ENCODE data around the gene IRF2BP1. TPM values are rescaled to one million over a fixed set of nuclear protein-coding genes. Genes with fewer than 3 reads are reported as not detected.
A peak's percentile ranks its signal among the peaks of the same experiment; 100 is the strongest.

The IRF2BP1 gene
- total RNA-seq, 1 donor from 2014 or later, result 9.8 TPM

DNA sequence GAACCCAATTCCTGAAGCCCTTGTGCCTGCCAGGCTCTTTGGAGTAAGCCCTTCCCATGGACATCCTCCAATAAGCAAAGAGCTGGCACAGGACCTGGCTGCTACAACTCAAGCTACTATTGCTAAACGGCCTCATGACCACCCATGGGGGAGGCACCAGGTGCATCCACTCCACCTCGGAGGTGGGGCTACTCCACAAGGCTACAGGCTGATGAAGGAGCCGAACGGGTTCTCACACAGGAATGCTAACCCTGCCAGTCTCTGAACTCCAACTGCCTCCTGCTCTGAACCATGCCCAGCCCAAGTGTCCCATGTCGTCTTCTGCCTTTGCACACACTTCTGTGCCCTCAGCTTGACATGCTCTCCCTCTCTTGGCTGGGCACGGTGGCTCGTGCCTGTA, 33.0 kb downstream of the IRF2BP1 start:
- no peak overlapping the region for H3K9ac ChIP-seq
- H3K27ac ChIP-seq, result no peak overlapping the region
- peaks cover 26% of the 10 kb centered on the region for H4K20me1 ChIP-seq (ENCODE audit: low read depth)
- Mint-ChIP-seq H3K27me3 (ENCODE audit: insufficient read depth, low read depth) (no peaks in the 10 kb centered on the region), H3K9me3 (no peaks in the 10 kb centered on the region), H3K4me3 (no peak overlapping the region), H3K36me3 (peaks cover 21% of the 10 kb centered on the region), H3K4me1 (no peaks in the 10 kb centered on the region), H3K27ac (no peak overlapping the region)
- TF ChIP-seq EZH2phosphoT487 (IDR thresholded peaks at IDR 0.05), result no peak
- TF ChIP-seq EZH2 (IDR thresholded peaks at IDR 0.05), result no peak
- TF ChIP-seq CTCF (IDR thresholded peaks at IDR 0.05), result no peak
- no peak overlapping the region for H3K4me3 ChIP-seq
- no peak overlapping the region for H2AFZ ChIP-seq (replicated peaks)
- no peaks in the 10 kb centered on the region for H3K4me1 ChIP-seq
- DNase-seq (ENCODE audit: low spot score), result no peak
- no peaks in the 10 kb centered on the region for H3K9me3 ChIP-seq (ENCODE audit: low read depth)
- H3K4me2 ChIP-seq, result no peak overlapping the region
- H3K36me3 ChIP-seq, result no peaks in the 10 kb centered on the region
- peaks cover 5% of the 10 kb centered on the region for H3F3A ChIP-seq (ENCODE audit: low read depth)
- H3K27me3 ChIP-seq, result no peaks in the 10 kb centered on the region
- peaks cover 30% of the 10 kb centered on the region for H3K79me2 ChIP-seq (ENCODE audit: low read depth)

DNA sequence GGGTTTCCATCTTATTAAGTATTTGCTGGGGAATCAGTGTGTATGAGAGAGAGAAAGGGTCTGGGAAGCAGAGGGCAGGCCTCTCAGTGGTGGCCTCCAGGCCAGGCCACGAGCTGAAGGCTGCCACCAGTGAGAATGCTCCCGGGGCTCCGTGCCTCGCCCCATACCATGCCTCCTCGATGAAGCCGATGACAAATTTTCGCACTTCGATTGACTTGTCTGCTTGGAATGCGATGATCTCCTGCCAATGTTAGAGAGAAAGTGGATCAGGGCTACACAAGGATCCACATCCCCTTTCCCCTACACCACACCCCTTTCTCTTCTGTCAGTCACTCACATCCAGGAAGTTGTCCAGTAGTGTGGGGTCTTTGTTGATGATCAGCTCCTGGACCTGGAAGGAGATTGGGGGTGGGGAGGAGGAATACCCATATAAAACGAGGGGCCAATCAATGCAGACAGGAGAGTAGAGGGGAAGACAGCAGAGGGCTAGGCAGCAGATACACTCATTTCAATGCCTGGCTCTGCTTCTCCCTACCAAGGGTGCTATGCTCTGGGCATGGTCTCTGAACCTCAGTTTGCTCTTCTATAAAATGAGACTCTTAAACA, 33.7 kb downstream of the IRF2BP1 start:
- no peaks in the 10 kb centered on the region for H3K9me3 ChIP-seq (ENCODE audit: low read depth)
- no peaks in the 10 kb centered on the region for H3K27me3 Mint-ChIP-seq (ENCODE audit: insufficient read depth, low read depth)
- no peaks in the 10 kb centered on the region for H3K36me3 ChIP-seq
- H3K4me3 Mint-ChIP-seq, result no peak overlapping the region
- no peak for DNase-seq (ENCODE audit: low spot score)
- H3K4me1 Mint-ChIP-seq, result no peaks in the 10 kb centered on the region
- H3K27ac ChIP-seq, result no peak overlapping the region
- H3K27me3 ChIP-seq, result no peaks in the 10 kb centered on the region
- H2AFZ ChIP-seq (replicated peaks), result no peak overlapping the region
- H3K27ac Mint-ChIP-seq, result no peak overlapping the region
- peaks cover 27% of the 10 kb centered on the region for H3K36me3 Mint-ChIP-seq
- H3F3A ChIP-seq (ENCODE audit: low read depth), result peaks cover 5% of the 10 kb centered on the region
- H3K9ac ChIP-seq, result no peak overlapping the region
- TF ChIP-seq EZH2phosphoT487 (IDR thresholded peaks at IDR 0.05), result no peak
- no peak for TF ChIP-seq CTCF (IDR thresholded peaks at IDR 0.05)
- no peak for TF ChIP-seq EZH2 (IDR thresholded peaks at IDR 0.05)
- H3K79me2 ChIP-seq (ENCODE audit: low read depth), result peaks cover 24% of the 10 kb centered on the region
- peaks cover 26% of the 10 kb centered on the region for H4K20me1 ChIP-seq (ENCODE audit: low read depth)
- no peaks in the 10 kb centered on the region for H3K4me1 ChIP-seq
- H3K9me3 Mint-ChIP-seq, result no peaks in the 10 kb centered on the region
- H3K4me2 ChIP-seq, result no peak overlapping the region
- H3K4me3 ChIP-seq, result no peak overlapping the region

DNA sequence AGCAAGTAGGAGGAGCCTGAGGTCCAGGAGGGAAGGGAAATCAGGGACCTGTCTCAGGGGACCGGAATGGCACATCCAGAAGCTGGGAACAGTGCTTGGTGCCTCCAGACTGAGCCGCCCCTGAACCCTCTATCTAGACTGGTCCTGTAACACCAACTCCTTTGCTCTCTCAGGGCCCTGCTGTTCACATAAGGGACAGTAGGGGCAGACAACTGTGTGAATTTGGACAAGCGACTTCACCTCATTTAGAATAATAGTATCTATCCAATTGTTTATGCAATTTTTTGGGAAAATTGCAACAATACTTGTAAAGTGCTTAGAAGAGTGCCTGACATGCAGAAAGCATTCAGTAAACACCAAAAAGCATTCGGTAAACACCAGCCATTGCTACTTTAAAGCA, 37.0 kb downstream of the IRF2BP1 start:
- H3K4me2 ChIP-seq, result no peak overlapping the region
- no peaks in the 10 kb centered on the region for H3K79me2 ChIP-seq (ENCODE audit: low read depth)
- no peak overlapping the region for H3K9ac ChIP-seq
- TF ChIP-seq EZH2phosphoT487 (IDR thresholded peaks at IDR 0.05) (no peak), CTCF (IDR thresholded peaks at IDR 0.05) (peak; percentile 36)
- H3K27me3 ChIP-seq, result no peaks in the 10 kb centered on the region
- no peak overlapping the region for H2AFZ ChIP-seq (replicated peaks)
- H3K4me1 ChIP-seq, result no peaks in the 10 kb centered on the region
- Mint-ChIP-seq H3K27me3 (ENCODE audit: insufficient read depth, low read depth) (peaks cover 2% of the 10 kb centered on the region), H3K4me1 (no peaks in the 10 kb centered on the region), H3K36me3 (peaks cover 38% of the 10 kb centered on the region), H3K4me3 (no peak overlapping the region), H3K27ac (no peak overlapping the region), H3K9me3 (no peaks in the 10 kb centered on the region)
- DNase-seq (ENCODE audit: low spot score), result no peak
- peaks cover 3% of the 10 kb centered on the region for H4K20me1 ChIP-seq (ENCODE audit: low read depth)
- no peak overlapping the region for H3K27ac ChIP-seq
- H3K9me3 ChIP-seq (ENCODE audit: low read depth), result no peaks in the 10 kb centered on the region
- peaks cover 10% of the 10 kb centered on the region for H3K36me3 ChIP-seq
- no peak overlapping the region for H3K4me3 ChIP-seq
- H3F3A ChIP-seq (ENCODE audit: low read depth), result peaks cover 5% of the 10 kb centered on the region
